Tibial artery (tissue), 4 donors: ENCODE measurements around the gene SMR3A.

Experiments
- DNase-seq, 2 donors: peaks; one replicate each; pipeline ENCODE4 v3.0.0-alpha.2; 2019
- H3K27ac ChIP-seq, 2 donors: fragments of 200-600 bp; sonication (generic) in 1 of 2; 1 replicate in 1 of 2; 2 replicates in 1 of 2; pipeline ENCODE4 v1.5.1; 2018 to 2019; ENCODE audit warnings: mild to moderate bottlenecking in 1 of 2
- H3K27me3 ChIP-seq, 2 donors: fragments of 200-600 bp; sonication (generic) in 1 of 2; one replicate each; pipeline versions ENCODE4 v1.5.1 to v1.6.0; 2016 to 2019
- H3K36me3 ChIP-seq, 3 donors: fragments of 200-600 bp; sonication (generic) in 2 of 3; one replicate each; pipeline ENCODE4 v1.5.1; 2016 to 2019; ENCODE audit warnings: mild to moderate bottlenecking in 2 of 3
- H3K4me1 ChIP-seq, 4 donors: fragments of 200-600 bp; sonication (generic) in 2 of 4; 1 replicate in 3 of 4; 2 replicates in 1 of 4; pipeline ENCODE4 v1.5.1; 2016 to 2019
- H3K4me3 ChIP-seq, 2 donors: fragments of 200-600 bp; sonication (generic) in 1 of 2; 1 replicate in 1 of 2; 2 replicates in 1 of 2; pipeline ENCODE4 v1.5.1; 2018 to 2019; ENCODE audit warnings: mild to moderate bottlenecking in 2 of 2
- H3K9me3 ChIP-seq, 3 donors: fragments of 200-600 bp; sonication (generic) in 1 of 3; one replicate each; pipeline ENCODE4 v1.5.1; 2016 to 2019
- intact Hi-C: fragments of 100-400 bp; cut with DNase I; formaldehyde crosslinking; loops from one replicate; pipeline ENCODE4 v1.15.0; 2023; ENCODE audit warnings: low total_unique reads
- TF ChIP-seq, protein P1 (sequence below), 2 experiments: fragments of 200-600 bp in 1 of 2; fragments of 450-650 bp in 1 of 2; IDR thresholded peaks; one replicate each; pipeline ENCODE4 v1.5.1; 2017 to 2019; ENCODE audit warnings: antibody characterized with exemption in 2 of 2, mild to moderate bottlenecking in 1 of 2, moderate library complexity in 1 of 2

The SMR3A gene

GRCh38 chr4:70397580-70397979 is 37.0 kb downstream of the SMR3A start, which contains the start of gene OPRPN:
Gene OPRPN, plus strand, starts transcription at chr4:70397940. Its CDS starts 1,346 bp downstream, at chr4:70399286.
- intact Hi-C loops: no loop called here
- DNase-seq: no peak
- Histone ChIP-seq H3K4me1 (no peaks in the 10 kb centered on the region), H3K36me3 (no peaks in the 10 kb centered on the region), H3K9me3 (no peaks in the 10 kb centered on the region), H3K4me3 (no peak within 1 kb of the TSS), H3K27me3 (no peaks in the 10 kb centered on the region), H3K27ac (no peak within 1 kb of the TSS)
- TF ChIP-seq, protein P1, sequence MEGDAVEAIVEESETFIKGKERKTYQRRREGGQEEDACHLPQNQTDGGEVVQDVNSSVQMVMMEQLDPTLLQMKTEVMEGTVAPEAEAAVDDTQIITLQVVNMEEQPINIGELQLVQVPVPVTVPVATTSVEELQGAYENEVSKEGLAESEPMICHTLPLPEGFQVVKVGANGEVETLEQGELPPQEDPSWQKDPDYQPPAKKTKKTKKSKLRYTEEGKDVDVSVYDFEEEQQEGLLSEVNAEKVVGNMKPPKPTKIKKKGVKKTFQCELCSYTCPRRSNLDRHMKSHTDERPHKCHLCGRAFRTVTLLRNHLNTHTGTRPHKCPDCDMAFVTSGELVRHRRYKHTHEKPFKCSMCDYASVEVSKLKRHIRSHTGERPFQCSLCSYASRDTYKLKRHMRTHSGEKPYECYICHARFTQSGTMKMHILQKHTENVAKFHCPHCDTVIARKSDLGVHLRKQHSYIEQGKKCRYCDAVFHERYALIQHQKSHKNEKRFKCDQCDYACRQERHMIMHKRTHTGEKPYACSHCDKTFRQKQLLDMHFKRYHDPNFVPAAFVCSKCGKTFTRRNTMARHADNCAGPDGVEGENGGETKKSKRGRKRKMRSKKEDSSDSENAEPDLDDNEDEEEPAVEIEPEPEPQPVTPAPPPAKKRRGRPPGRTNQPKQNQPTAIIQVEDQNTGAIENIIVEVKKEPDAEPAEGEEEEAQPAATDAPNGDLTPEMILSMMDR (IDR thresholded peaks at IDR 0.05): no peak

- H3K4me1 ChIP-seq: no peaks in the 10 kb centered on the region
- no peaks in the 10 kb centered on the region for H3K36me3 ChIP-seq
- DNase-seq: no peak
- no peaks in the 10 kb centered on the region for H3K9me3 ChIP-seq
- TF ChIP-seq, protein P1 (IDR thresholded peaks at IDR 0.05): no peak
- H3K27ac ChIP-seq: no peak overlapping the region
- no peak overlapping the region for H3K4me3 ChIP-seq
- H3K27me3 ChIP-seq: no peaks in the 10 kb centered on the region
- intact Hi-C loops: no loop called here
Measured at GRCh38 chr4:70399319-70399718, 38.8 kb downstream of the SMR3A start.

- DNase-seq: no peak
- no peaks in the 10 kb centered on the region for H3K36me3 ChIP-seq
- no peak overlapping the region for H3K4me3 ChIP-seq
- H3K27ac ChIP-seq: no peak overlapping the region
- no peaks in the 10 kb centered on the region for H3K27me3 ChIP-seq
- no peaks in the 10 kb centered on the region for H3K4me1 ChIP-seq
- H3K9me3 ChIP-seq: no peaks in the 10 kb centered on the region
- TF ChIP-seq, protein P1 (IDR thresholded peaks at IDR 0.05): no peak
- intact Hi-C loops: no loop called here
Measured at GRCh38 chr4:70402762-70403161, 42.2 kb downstream of the SMR3A start.

DNA sequence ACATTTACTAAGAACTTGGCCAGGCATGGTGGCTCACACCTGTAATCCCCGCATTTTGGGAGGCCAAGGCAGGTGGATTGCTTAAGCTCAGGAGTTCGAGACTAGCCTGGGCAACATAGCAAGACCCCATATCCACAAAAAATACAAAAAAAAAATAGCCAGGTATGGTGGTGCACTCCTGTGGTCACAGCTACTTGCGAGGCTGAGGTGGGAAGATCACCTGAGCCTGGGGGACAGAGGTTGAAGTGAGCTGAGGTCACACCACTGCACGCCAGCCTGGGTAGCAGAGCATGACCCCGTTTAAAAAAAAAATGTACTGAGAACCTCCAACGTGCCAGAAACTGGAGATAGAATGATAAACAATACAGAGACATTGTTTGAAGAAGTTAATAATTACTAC is 45.2 kb downstream of the SMR3A start:
- H3K27me3 ChIP-seq: no peaks in the 10 kb centered on the region
- H3K36me3 ChIP-seq: no peaks in the 10 kb centered on the region
- no peak overlapping the region for H3K27ac ChIP-seq
- H3K4me1 ChIP-seq: no peaks in the 10 kb centered on the region
- intact Hi-C loops: no loop called here
- H3K4me3 ChIP-seq: no peak overlapping the region
- DNase-seq: no peak
- TF ChIP-seq, protein P1 (IDR thresholded peaks at IDR 0.05): no peak
- no peaks in the 10 kb centered on the region for H3K9me3 ChIP-seq
